K562 (cell line): ENCODE measurements around the gene SH3BP4. TPM values are rescaled to one million over a fixed set of nuclear protein-coding genes. Genes with fewer than 3 reads are reported as not detected.

ENCODE experiments used
- ATAC-seq: fragments of 200-7000 bp; cut with Tn5 transposase; 3 replicates; pipeline ENCODE4 v1.9.1; 2020; ENCODE audit warnings: moderate library complexity
- BruUV-seq: library from RNA; stranded (reverse); fragments of 400-500 nt; replicated peaks from 2 replicates; lab custom pipeline; 2021; lab: Mats Ljungman, UMichigan
- CTCF ChIA-PET: fragments of 300-600 bp; formaldehyde crosslinking; extraction: SDS; loops from one replicate; lab custom pipeline; 2021; ENCODE audit warnings: low intra/inter-chr PET ratio; lab: Yijun Ruan, JAX
- POLR2A ChIA-PET: fragments of 300-600, 350-650 bp; sonication (Branson Sonifier 250); formaldehyde crosslinking; extraction: SDS; loops from one replicate; lab custom pipeline; 2021; ENCODE audit warnings: antibody characterized with exemption, inconsistent platforms; lab: Yijun Ruan, JAX
- DNase-seq, 4 experiments: peaks; one replicate each; pipeline versions ENCODE4 v3.0.0 to v3.0.0-alpha.2; 2011 to 2018; ENCODE audit warnings: low spot score in 3 of 4, mixed read lengths in 3 of 4; ENCODE audit errors: extremely low read depth in 1 of 4
- FAIRE-seq: peaks from 2 replicates; lab custom pipeline; 2011; peaks lifted over from hg19 to GRCh38; lab: Jason Lieb, UNC
- H2AFZ ChIP-seq: 2 replicates; pipeline ENCODE4 v1.6.0; 2011; ENCODE audit warnings: low read depth, low read length, control low read depth, inconsistent platforms
- H3K27ac ChIP-seq: fragments of 200-600 bp; 3 replicates; pipeline ENCODE4 v1.8.0; 2011; ENCODE audit warnings: low read depth, mild to moderate bottlenecking, control low read depth, inconsistent platforms, low read length, moderate library complexity, mixed read lengths; ENCODE audit errors: extremely low read depth
- H3K27me3 ChIP-seq, 2 experiments: fragments of 300-600 bp in 1 of 2; 2 replicates in 1 of 2; 3 replicates in 1 of 2; pipeline versions ENCODE4 v1.6.0 to v1.8.0; 2011; ENCODE audit warnings: inconsistent platforms in 2 of 2, low read length in 2 of 2, mild to moderate bottlenecking in 1 of 2, mixed read lengths in 1 of 2, moderate library complexity in 1 of 2; ENCODE audit not compliant: control insufficient read depth in 2 of 2, insufficient read depth in 2 of 2
- H3K36me3 ChIP-seq: fragments of 300-600 bp; 3 replicates; pipeline ENCODE4 v1.8.0; 2011; ENCODE audit warnings: mild to moderate bottlenecking, low read length, inconsistent platforms; ENCODE audit not compliant: control insufficient read depth, insufficient read depth
- H3K4me1 ChIP-seq, 2 experiments: fragments of 200-600 bp in 1 of 2; replicated peaks in 1 of 2; 2 replicates in 1 of 2; 3 replicates in 1 of 2; pipeline versions ENCODE4 v1.5.1 to v1.8.0; 2011; ENCODE audit warnings: inconsistent platforms in 2 of 2, low read length in 2 of 2, mild to moderate bottlenecking in 1 of 2, mixed read lengths in 1 of 2, moderate library complexity in 1 of 2; ENCODE audit not compliant: control insufficient read depth in 2 of 2, insufficient read depth in 2 of 2
- H3K4me2 ChIP-seq: 2 replicates; pipeline ENCODE4 v1.6.1; 2011; ENCODE audit warnings: low read length, control low read depth, inconsistent platforms, mixed read lengths; ENCODE audit not compliant: insufficient read depth
- H3K4me3 ChIP-seq: fragments of 200-600 bp; sonication (generic), shearing (Covaris generic); 2 replicates; pipeline ENCODE4 v1.5.1; 2016; ENCODE audit warnings: control low read depth, inconsistent platforms
- H3K79me2 ChIP-seq: fragments of 200-600 bp; 3 replicates; pipeline ENCODE4 v1.8.0; 2011; ENCODE audit warnings: low read length, inconsistent platforms; ENCODE audit not compliant: control insufficient read depth, insufficient read depth
- H3K9ac ChIP-seq, 2 experiments: 2 replicates each; pipeline versions ENCODE4 v1.6.0 to v1.6.1; 2011; ENCODE audit warnings: low read depth in 2 of 2, low read length in 2 of 2, control low read depth in 1 of 2, inconsistent platforms in 1 of 2, mild to moderate bottlenecking in 1 of 2, mixed read lengths in 1 of 2; ENCODE audit not compliant: insufficient read depth in 1 of 2
- H3K9me1 ChIP-seq: one replicate; pipeline ENCODE4 v1.6.0; 2011; ENCODE audit warnings: inconsistent platforms, mild to moderate bottlenecking, low read length, moderate library complexity; ENCODE audit not compliant: control insufficient read depth, insufficient read depth
- H3K9me3 ChIP-seq: replicated peaks from 2 replicates; pipeline ENCODE4 v1.5.1; 2011; ENCODE audit warnings: low read depth, low read length, inconsistent platforms; ENCODE audit not compliant: control insufficient read depth, insufficient read depth
- H4K20me1 ChIP-seq: replicated peaks from 2 replicates; pipeline ENCODE4 v1.6.1; 2011; ENCODE audit warnings: low read length, inconsistent platforms, mixed read lengths; ENCODE audit not compliant: control insufficient read depth, insufficient read depth
- ASH1L ChIP-seq: fragments of 450-650 bp; IDR thresholded peaks from 2 replicates; pipeline ENCODE4 v1.6.1; 2018; ENCODE audit warnings: borderline replicate concordance, mild to moderate bottlenecking, low read depth; ENCODE audit not compliant: partially characterized antibody
- BRD9 ChIP-seq: fragments of 450-650 bp; IDR thresholded peaks from 2 replicates; pipeline ENCODE4 v1.6.1; 2018; ENCODE audit warnings: low read depth; ENCODE audit not compliant: partially characterized antibody
- CHCHD3 ChIP-seq: fragments of 250-450 bp; sonication (Bioruptor Pico); IDR thresholded peaks from 2 replicates; pipeline ENCODE4 v2.1.2; 2022; ENCODE audit warnings: mild to moderate bottlenecking
- HCFC1 ChIP-seq: IDR thresholded peaks from 2 replicates; pipeline ENCODE4 v1.6.1; 2012; ENCODE audit warnings: low read depth, low read length, improper control_type of control experiment
- HLTF ChIP-seq: fragments of 450-650 bp; IDR thresholded peaks from 2 replicates; pipeline ENCODE4 v1.6.1; 2016
- NEUROD1 ChIP-seq: fragments of 150-350 bp; IDR thresholded peaks from 2 replicates; pipeline ENCODE4 v1.6.1; 2014; ENCODE audit warnings: borderline replicate concordance, low read length, low read depth; ENCODE audit not compliant: partially characterized antibody
- NFATC3 ChIP-seq: fragments of 450-650 bp; IDR thresholded peaks from 2 replicates; pipeline ENCODE4 v1.6.1; 2017; ENCODE audit warnings: mild to moderate bottlenecking
- NR0B1 ChIP-seq: fragments of 450-650 bp; IDR thresholded peaks from one replicate; pipeline ENCODE4 v1.6.1; 2018; ENCODE audit warnings: mild to moderate bottlenecking, moderate library complexity; ENCODE audit not compliant: partially characterized antibody
- OTX1 ChIP-seq: fragments of 450-650 bp; formaldehyde crosslinking; IDR thresholded peaks from 2 replicates; pipeline ENCODE4 v1.4.0; 2022; ENCODE audit warnings: mild to moderate bottlenecking
- RFX1 ChIP-seq: fragments of 450-650 bp; IDR thresholded peaks from 2 replicates; pipeline ENCODE4 v1.6.1; 2016; ENCODE audit warnings: mild to moderate bottlenecking, moderate library complexity
- SMARCB1 ChIP-seq: IDR thresholded peaks from 2 replicates; pipeline ENCODE4 v1.6.1; 2011; ENCODE audit warnings: improper control_type of control experiment, low read depth; ENCODE audit not compliant: insufficient read length
- THAP7 ChIP-seq: fragments of 250-450 bp; sonication (Bioruptor Pico); IDR thresholded peaks from 2 replicates; pipeline ENCODE4 v1.5.0; 2021
- ZBTB8A ChIP-seq: fragments of 450-650 bp; IDR thresholded peaks from 2 replicates; pipeline ENCODE4 v1.6.1; 2018; ENCODE audit warnings: mild to moderate bottlenecking, moderate library complexity; ENCODE audit not compliant: partially characterized antibody
- ZNF668 ChIP-seq: fragments of 250-450 bp; sonication (Bioruptor Pico); IDR thresholded peaks from 2 replicates; pipeline ENCODE4 v1.8.0; 2022; ENCODE audit warnings: mild to moderate bottlenecking, inconsistent platforms
- WGBS: fragments of 100-300 bp; shearing (Covaris generic); methylation state at CpG from one replicate; pipeline ENCODE4 v1.1.6; 2016; ENCODE audit warnings: low coverage, mixed read lengths; ENCODE audit not compliant: insufficient coverage; ENCODE audit errors: missing lambda C conversion rate; 5-methylcytosine and 5-hydroxymethylcytosine counted together
- in situ Hi-C: fragments of 300-500 bp; cut with MboI; formaldehyde crosslinking; loops from 4 replicates; pipeline ENCODE4 v1.15.0; 2018; ENCODE audit warnings: inconsistent platforms, mixed read lengths
- intact Hi-C: fragments of 100-400 bp; cut with micrococcal nuclease; formaldehyde crosslinking; loops from 2 replicates; pipeline ENCODE4 v1.14.2; 2022
- polyA plus RNA-seq, 8 experiments: library from polyadenylated mRNA; depleted of rRNA in 4 of 8; stranded (reverse) in 5 of 8; unstranded in 3 of 8; fragments of >200 nt; fragmentation: Nextera tagmentation in 2 of 8; fragmentation: Illumina TruSeq in 1 of 8; extraction: Ambion mirVana in 2 of 8; extraction: Trizol in 1 of 8; gene quantifications; 2 replicates each; pipeline versions ENCODE4 v1.2.1 to v1.2.3, GENCODE V29; 2011 to 2014; ENCODE audit warnings: inconsistent platforms in 1 of 8, missing spikeins in 1 of 8
- total RNA-seq, 7 experiments: library from RNA; depleted of rRNA in 6 of 7; stranded (reverse); fragments of >200 nt in 6 of 7; fragmentation: Illumina TruSeq in 2 of 7; extraction: Trizol in 2 of 7; gene quantifications; 2 replicates each; pipeline versions ENCODE4 v1.2.1 to v1.2.3, GENCODE V29; 2011 to 2021; ENCODE audit warnings: low replicate concordance in 1 of 7

The SH3BP4 gene
- total and polyA plus RNA-seq, 9 of the 15 experiments (the other 6 are each of a cell fraction or from before 2014, with no cell fraction given): 0.03 to 0.28 (median 0.27) TPM; not detected in 6

GRCh38 chr2:234967201-234967869, 15.5 kb downstream of the SH3BP4 start:
- intact Hi-C loops: no loop called here
- ATAC-seq (no peak), FAIRE-seq (no peak), DNase-seq (no peak)
- BruUV-seq: no TSS peak
- H3K4me2 ChIP-seq: no peak overlapping the region
- H3K4me3 ChIP-seq: no peak overlapping the region
- no peak overlapping the region for H2AFZ ChIP-seq
- ChIA-PET CTCF (no interaction called here), POLR2A (interaction anchor here (0.7 kb wide), 1 partner anchor 9 kb away, joined by 3 read pairs; no protein-coding TSS in a partner anchor)
- WGBS: 1% methylated on average over 11 of the region's 14 CpGs
- H3K4me1 ChIP-seq: no peaks in the 10 kb centered on the region
- H3K36me3 ChIP-seq: no peaks in the 10 kb centered on the region
- H3K9me3 ChIP-seq: no peaks in the 10 kb centered on the region
- no peaks in the 10 kb centered on the region for H4K20me1 ChIP-seq
- no peak overlapping the region for H3K9ac ChIP-seq
- in situ Hi-C loops: no loop called here
- TF ChIP-seq BRD9 (no peak), NR0B1 (no peak), HLTF (no peak), ASH1L (no peak), OTX1 (CRISPR knock-in tag) (no peak), HCFC1 (no peak), SMARCB1 (no peak), ZBTB8A (no peak), RFX1 (no peak), NEUROD1 (no peak), CHCHD3 (CRISPR knock-in tag) (no peak), ZNF668 (no peak), NFATC3 (no peak), THAP7 (CRISPR knock-in tag) (no peak)
- H3K27ac ChIP-seq: no peak overlapping the region
- no peaks in the 10 kb centered on the region for H3K9me1 ChIP-seq
- H3K27me3 ChIP-seq: peaks cover 5 to 25% of the 10 kb centered on the region in 2 experiments; a peak in 4 of 5 replicates
- no peaks in the 10 kb centered on the region for H3K79me2 ChIP-seq
